AG04449 (cell line): Measurements from ENCODE around the gene RBFOX2.

Experiments
- CTCF ChIA-PET: fragments of 350-600 bp; formaldehyde crosslinking; extraction: SDS; loops from one replicate; lab custom pipeline; 2021; ENCODE audit warnings: antibody characterized with exemption; lab: Yijun Ruan, JAX
- POLR2A ChIA-PET: fragments of 400-600, 350-600 bp; formaldehyde crosslinking; extraction: SDS; loops from one replicate; lab custom pipeline; 2020; ENCODE audit warnings: antibody characterized with exemption, inconsistent platforms; lab: Yijun Ruan, JAX
- DNase-seq: peaks from one replicate; pipeline ENCODE4 v3.0.0-alpha.2; 2010; ENCODE audit warnings: low read depth, low spot score
- H3K4me3 ChIP-seq: 2 replicates; pipeline ENCODE4 v1.5.1; 2011; ENCODE audit warnings: low read depth, mild to moderate bottlenecking, control low read depth, low read length
- TF ChIP-seq, protein P1 (sequence below): IDR thresholded peaks from one replicate; pipeline ENCODE4 v1.5.1; 2011; ENCODE audit warnings: mild to moderate bottlenecking, moderate library complexity, low read length, control low read depth, inconsistent platforms; ENCODE audit not compliant: insufficient read depth; ENCODE audit errors: missing control alignments

RBFOX2 gene

DNA sequence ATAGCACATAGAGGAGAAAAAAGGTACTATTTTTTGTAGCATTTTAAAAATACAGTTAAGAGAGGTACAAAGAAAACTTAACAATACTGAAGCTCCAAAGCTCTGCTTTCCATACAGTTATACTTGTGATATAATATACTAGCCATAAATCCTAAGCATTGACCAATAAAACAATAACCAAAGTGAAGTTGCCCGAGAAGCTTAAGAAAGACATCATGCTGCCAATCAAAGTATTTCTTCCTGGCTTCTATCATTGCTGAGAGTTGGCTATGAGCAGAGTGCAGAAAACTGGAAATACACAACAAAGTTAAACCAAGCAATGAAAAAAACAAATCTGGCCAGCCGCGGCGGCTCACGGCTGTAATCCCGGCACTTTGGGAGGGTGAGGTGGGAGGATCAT lies 84.2 kb downstream of the RBFOX2 start:
- POLR2A ChIA-PET = no interaction called here

GRCh38 chr22:35940166-35940565 lies 88.5 kb downstream of the RBFOX2 start:
- no peak overlapping the region for H3K4me3 ChIP-seq
- POLR2A ChIA-PET = no interaction called here
- CTCF ChIA-PET = interaction anchor here (0.6 to 7.9 kb wide), 4 partner anchors 9 to 184 kb away, joined by 3 to 85 read pairs (median 4); no protein-coding TSS in a partner anchor
- DNase-seq = no peak
- TF ChIP-seq, protein P1, sequence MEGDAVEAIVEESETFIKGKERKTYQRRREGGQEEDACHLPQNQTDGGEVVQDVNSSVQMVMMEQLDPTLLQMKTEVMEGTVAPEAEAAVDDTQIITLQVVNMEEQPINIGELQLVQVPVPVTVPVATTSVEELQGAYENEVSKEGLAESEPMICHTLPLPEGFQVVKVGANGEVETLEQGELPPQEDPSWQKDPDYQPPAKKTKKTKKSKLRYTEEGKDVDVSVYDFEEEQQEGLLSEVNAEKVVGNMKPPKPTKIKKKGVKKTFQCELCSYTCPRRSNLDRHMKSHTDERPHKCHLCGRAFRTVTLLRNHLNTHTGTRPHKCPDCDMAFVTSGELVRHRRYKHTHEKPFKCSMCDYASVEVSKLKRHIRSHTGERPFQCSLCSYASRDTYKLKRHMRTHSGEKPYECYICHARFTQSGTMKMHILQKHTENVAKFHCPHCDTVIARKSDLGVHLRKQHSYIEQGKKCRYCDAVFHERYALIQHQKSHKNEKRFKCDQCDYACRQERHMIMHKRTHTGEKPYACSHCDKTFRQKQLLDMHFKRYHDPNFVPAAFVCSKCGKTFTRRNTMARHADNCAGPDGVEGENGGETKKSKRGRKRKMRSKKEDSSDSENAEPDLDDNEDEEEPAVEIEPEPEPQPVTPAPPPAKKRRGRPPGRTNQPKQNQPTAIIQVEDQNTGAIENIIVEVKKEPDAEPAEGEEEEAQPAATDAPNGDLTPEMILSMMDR = no peak

More for the DNA sequence above, 84.2 kb downstream of the RBFOX2 start:
- TF ChIP-seq, protein P1 = no peak
- H3K4me3 ChIP-seq = no peak overlapping the region
- DNase-seq = no peak
- CTCF ChIA-PET = interaction anchor here (1.2 to 2.4 kb wide), 3 partner anchors 10 to 122 kb away, joined by 4 to 6 read pairs (median 6); no protein-coding TSS in a partner anchor

DNA sequence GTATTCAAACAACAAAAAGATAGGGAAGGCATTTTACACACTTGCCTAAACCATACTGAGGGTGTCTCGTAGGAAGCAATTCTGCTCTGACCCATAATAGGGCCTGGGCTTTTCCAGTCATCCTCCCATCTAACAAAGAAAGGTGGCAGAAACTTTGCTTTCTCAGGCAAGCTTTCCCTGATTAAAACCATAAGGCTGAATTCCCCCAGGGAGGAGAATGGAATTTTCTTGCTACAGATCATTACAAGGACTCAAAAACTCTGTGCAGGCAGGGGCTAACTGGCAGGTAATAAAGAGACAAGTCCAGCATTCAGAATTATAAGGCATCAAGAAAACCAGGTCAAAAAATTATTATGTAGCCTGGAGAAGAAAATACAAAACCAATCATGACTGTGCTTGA lies 90.4 kb downstream of the RBFOX2 start:
- TF ChIP-seq, protein P1 = no peak
- no peak for DNase-seq
- ChIA-PET CTCF (interaction anchor here (0.9 to 7.9 kb wide), 4 partner anchors 12 to 186 kb away, joined by 3 to 85 read pairs (median 4); no protein-coding TSS in a partner anchor), POLR2A (interaction anchor here (0.7 kb wide), 1 partner anchor 85 kb away, joined by 3 read pairs; no protein-coding TSS in a partner anchor)
- no peak overlapping the region for H3K4me3 ChIP-seq

GRCh38 chr22:35930933-35931332 lies 97.7 kb downstream of the RBFOX2 start:
- no peak for DNase-seq
- CTCF ChIA-PET = interaction anchor here (0.8 to 8.9 kb wide), 39 partner anchors 9 to 304 kb away, joined by 3 to 219 read pairs (median 6); partner anchors contain the start of gene RBFOX2
- TF ChIP-seq, protein P1 = peak; percentile 55
- POLR2A ChIA-PET = interaction anchor here (0.5 to 1.2 kb wide), 2 partner anchors 98 to 343 kb away, joined by 3 to 4 read pairs; partner anchors contain the start of gene RBFOX2
- H3K4me3 ChIP-seq = no peak overlapping the region

- no peak overlapping the region for H3K4me3 ChIP-seq
- POLR2A ChIA-PET = no interaction called here
- CTCF ChIA-PET = interaction anchor here (0.6 to 8.9 kb wide), 6 partner anchors 13 to 302 kb away, joined by 3 to 219 read pairs (median 4); no protein-coding TSS in a partner anchor
- TF ChIP-seq, protein P1 = no peak
- no peak for DNase-seq
These were observed 100.3 kb downstream of the RBFOX2 start for GRCh38 chr22:35928285-35928798.

DNA sequence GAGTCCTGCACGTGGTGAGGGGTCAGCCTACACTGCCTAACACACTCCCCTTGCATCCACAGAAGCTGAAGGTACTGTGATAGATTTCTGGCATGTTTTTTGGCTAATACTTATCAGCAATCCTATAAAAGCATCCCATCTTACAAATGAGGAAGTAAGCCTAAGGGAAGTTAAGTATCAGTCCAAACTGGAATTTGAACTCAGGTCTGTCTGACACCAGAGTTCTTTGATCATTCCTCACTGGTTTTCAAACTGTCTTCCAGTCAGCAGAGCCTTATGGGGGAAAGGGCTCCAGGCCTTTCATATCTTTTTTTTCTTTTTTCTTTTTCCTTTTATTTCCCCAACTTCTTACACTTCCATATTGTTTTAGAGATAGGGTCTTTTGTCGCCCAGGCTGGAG lies 105.6 kb downstream of the RBFOX2 start:
- no peak for DNase-seq
- ChIA-PET POLR2A (no interaction called here), CTCF (interaction anchor here (0.7 to 4.4 kb wide), 11 partner anchors 8 to 493 kb away, joined by 3 to 39 read pairs (median 4); no protein-coding TSS in a partner anchor)
- H3K4me3 ChIP-seq = no peak overlapping the region
- TF ChIP-seq, protein P1 = no peak
